ENCODE data around the gene HPRT1.

HPRT1 gene

GRCh38 chrX:134546187-134546586, 86.2 kb downstream of the HPRT1 start:
- peak overlapping the region; percentile 88 for H3K27ac ChIP-seq (ENCODE audit: poor library complexity, severe bottlenecking)
- no peak overlapping the region for H3K4me3 ChIP-seq (ENCODE audit: severe bottlenecking)
- ATAC-seq (ENCODE audit: low read depth) (no peak), DNase-seq (ENCODE audit: low spot score) (no peak)
- TF ChIP-seq CTCF (IDR thresholded peaks at IDR 0.05; ENCODE audit: poor library complexity, severe bottlenecking) = no peak
- H3K9me3 ChIP-seq (ENCODE audit: severe bottlenecking) = no peaks in the 10 kb centered on the region
- H3K36me3 ChIP-seq (ENCODE audit: low read depth) = peaks cover 41% of the 10 kb centered on the region
- H3K27me3 ChIP-seq (ENCODE audit: insufficient read depth, poor library complexity, severe bottlenecking) = no peaks in the 10 kb centered on the region
- peaks cover 28% of the 10 kb centered on the region for H3K4me1 ChIP-seq (ENCODE audit: insufficient read depth, poor library complexity, severe bottlenecking)

GRCh38 chrX:134547047-134547679, 87.2 kb downstream of the HPRT1 start:
- TF ChIP-seq CTCF (IDR thresholded peaks at IDR 0.05; ENCODE audit: poor library complexity, severe bottlenecking) = no peak
- Histone ChIP-seq H3K4me3 (ENCODE audit: severe bottlenecking) (peak overlapping the region; percentile 94), H3K27me3 (ENCODE audit: insufficient read depth, poor library complexity, severe bottlenecking) (no peaks in the 10 kb centered on the region), H3K9me3 (ENCODE audit: severe bottlenecking) (no peaks in the 10 kb centered on the region), H3K4me1 (ENCODE audit: insufficient read depth, poor library complexity, severe bottlenecking) (peaks cover 32% of the 10 kb centered on the region), H3K27ac (ENCODE audit: poor library complexity, severe bottlenecking) (peak overlapping the region; percentile 88), H3K36me3 (ENCODE audit: low read depth) (peaks cover 41% of the 10 kb centered on the region)
- DNase-seq (ENCODE audit: low spot score) (no peak), ATAC-seq (ENCODE audit: low read depth) (no peak)

- H3K36me3 ChIP-seq (ENCODE audit: low read depth) = peaks cover 39% of the 10 kb centered on the region
- H3K4me3 ChIP-seq (ENCODE audit: severe bottlenecking) = peak overlapping the region; percentile 94
- H3K9me3 ChIP-seq (ENCODE audit: severe bottlenecking) = no peaks in the 10 kb centered on the region
- ATAC-seq (ENCODE audit: low read depth) = no peak
- peak overlapping the region; percentile 88 for H3K27ac ChIP-seq (ENCODE audit: poor library complexity, severe bottlenecking)
- no peaks in the 10 kb centered on the region for H3K27me3 ChIP-seq (ENCODE audit: insufficient read depth, poor library complexity, severe bottlenecking)
- DNase-seq (ENCODE audit: low spot score) = no peak
- H3K4me1 ChIP-seq (ENCODE audit: insufficient read depth, poor library complexity, severe bottlenecking) = peaks cover 23% of the 10 kb centered on the region
- TF ChIP-seq CTCF (IDR thresholded peaks at IDR 0.05; ENCODE audit: poor library complexity, severe bottlenecking) = no peak
These were observed 88.6 kb downstream of the HPRT1 start for GRCh38 chrX:134548257-134549201.

All from RWPE2 (cell line).